Transverse colon (tissue), 4 donors: ENCODE measurements around the gene ACTR3C. TPM values are rescaled to one million over a fixed set of nuclear protein-coding genes. Genes with fewer than 3 reads are reported as not detected.
"Not testable (repeated sequence)": the region's sequence is repeated elsewhere in the genome, so short reads cannot be mapped to it uniquely, and the experiment has no call there.

ENCODE experiments used
- DNase-seq: peaks from one replicate; pipeline ENCODE4 v3.0.0-alpha.2; 2019
- H3K27ac ChIP-seq, 4 donors: fragments of 200-600 bp; sonication (generic); 2 replicates each; pipeline ENCODE4 v1.5.1; 2016 to 2018; ENCODE audit warnings: inconsistent platforms in 4 of 4
- H3K27me3 ChIP-seq: fragments of 200-600 bp; sonication (generic); 2 replicates; pipeline ENCODE4 v1.5.1; 2017; ENCODE audit warnings: inconsistent platforms
- H3K36me3 ChIP-seq, 4 donors: fragments of 200-600 bp; sonication (generic); 2 replicates each; pipeline ENCODE4 v1.5.1; 2017 to 2019; ENCODE audit warnings: inconsistent platforms in 4 of 4
- H3K4me1 ChIP-seq, 4 donors: fragments of 200-600 bp; sonication (generic); 2 replicates each; pipeline ENCODE4 v1.5.1; 2017 to 2020; ENCODE audit warnings: inconsistent platforms in 4 of 4
- H3K4me3 ChIP-seq, 4 donors: fragments of 200-600 bp; sonication (generic); 1 replicate in 1 of 4; 2 replicates in 3 of 4; pipeline versions ENCODE4 v1.5.1 to v1.6.1; 2017 to 2019; ENCODE audit warnings: inconsistent platforms in 4 of 4
- H3K9me3 ChIP-seq, 2 donors: fragments of 200-600 bp; sonication (generic); 2 replicates each; pipeline ENCODE4 v1.5.1; 2017 to 2019; ENCODE audit warnings: inconsistent platforms in 2 of 2
- CTCF ChIP-seq, 5 experiments: fragments of 200-600 bp in 3 of 5; fragments of 450-650 bp in 2 of 5; sonication (generic) in 3 of 5; IDR thresholded peaks; 1 replicate in 2 of 5; 2 replicates in 3 of 5; pipeline ENCODE4 v1.5.1; 2016 to 2017; ENCODE audit warnings: antibody characterized with exemption in 5 of 5, inconsistent platforms in 3 of 5, mild to moderate bottlenecking in 2 of 5, moderate library complexity in 1 of 5
- EP300 ChIP-seq: sonication (generic); formaldehyde crosslinking; IDR thresholded peaks from one replicate; pipeline ENCODE4 v1.6.1; 2017; ENCODE audit warnings: antibody characterized with exemption, low read depth
- POLR2A ChIP-seq: fragments of 450-650 bp; IDR thresholded peaks from one replicate; pipeline ENCODE4 v1.6.1; 2016; ENCODE audit warnings: antibody characterized with exemption, mild to moderate bottlenecking, moderate library complexity
- POLR2AphosphoS5 ChIP-seq, 3 donors: sonication (generic); formaldehyde crosslinking; IDR thresholded peaks; one replicate each; pipeline ENCODE4 v1.6.1; 2016; ENCODE audit warnings: antibody characterized with exemption in 3 of 3
- WGBS, 2 donors: methylation state at CpG; one replicate each; pipeline ENCODE4 v1.1.5; 2018; ENCODE audit warnings: low coverage in 1 of 2; 5-methylcytosine and 5-hydroxymethylcytosine counted together
- in situ Hi-C, 4 donors: fragments of 200-750 bp; cut with MboI; loops; one replicate each; pipeline versions ENCODE4 v1.15.0 to v1.15.1; 2017; ENCODE audit warnings: low sequenced_read_pairs in 3 of 4, low pct_ligation_motif_present in 1 of 4, low pct_unique_long_range_greater_than_20kb in 1 of 4
- intact Hi-C: fragments of 100-400 bp; cut with DNase I; formaldehyde crosslinking; loops from one replicate; pipeline ENCODE4 v1.15.1; 2023; ENCODE audit warnings: low total_unique reads
- total RNA-seq, 4 donors: library from RNA; depleted of rRNA; stranded (reverse); fragments of >200 nt; gene quantifications; one replicate each; pipeline ENCODE4 v1.1.0, GENCODE V29; 2016

ACTR3C gene
- total RNA-seq, 4 donors from 2014 or later = 19.9 to 71.1 (median 42.7) TPM

GRCh38 chr7:150323682-150324372 lies 482 bp upstream of the ACTR3C start:
- intact Hi-C loops = no loop called here
- in situ Hi-C loops = loop anchor here in 3 of 4 donors (25.0 kb wide), 1 partner anchor 88 kb away; a partner anchor contains a TSS
- no peak for DNase-seq

GRCh38 chr7:150322114-150322832 lies 1.1 kb downstream of the ACTR3C start:
- WGBS, 2 donors = 46% methylated on average over 4 of the region's 4 CpGs; no CpG with 5 or more reads in 1 of the 2 donors
- no peaks in the 10 kb centered on the region for H3K36me3 ChIP-seq
- H3K27ac ChIP-seq = peak overlapping the region; percentile 89 to 96 (median 96)
- peaks cover 7 to 23% (median 22%) of the 10 kb centered on the region in 4 donors for H3K4me1 ChIP-seq
- H3K27me3 ChIP-seq = no peaks in the 10 kb centered on the region
- H3K4me3 ChIP-seq = peak overlapping the region; percentile 60 to 87 (median 75)
- no peak for TF ChIP-seq CTCF (IDR thresholded peaks at IDR 0.05)
- no peak for TF ChIP-seq POLR2A
- TF ChIP-seq POLR2AphosphoS5 (IDR thresholded peaks at IDR 0.05) = no peak
- TF ChIP-seq EP300 = no peak
- intact Hi-C loops = no loop called here
- no peak for DNase-seq
- in situ Hi-C loops = loop anchor here in 3 of 4 donors (25.0 kb wide), 1 partner anchor 90 kb away; a partner anchor contains a TSS
- no peaks in the 10 kb centered on the region for H3K9me3 ChIP-seq

More at GRCh38 chr7:150323682-150324372, 482 bp upstream of the ACTR3C start:
- peak overlapping the region; percentile 89 to 96 (median 96) for H3K27ac ChIP-seq
- H3K4me3 ChIP-seq = peak overlapping the region; percentile 60 to 87 (median 75)
- H3K36me3 ChIP-seq = no peaks in the 10 kb centered on the region
- 17 to 22% methylated on average over 6 to 16 of the region's 16 CpGs for whole genome bisulfite sequencing, 2 donors
- no peaks in the 10 kb centered on the region for H3K27me3 ChIP-seq
- no peaks in the 10 kb centered on the region for H3K9me3 ChIP-seq
- peaks cover 7 to 23% (median 22%) of the 10 kb centered on the region in 4 donors for H3K4me1 ChIP-seq
- TF ChIP-seq POLR2AphosphoS5 (IDR thresholded peaks at IDR 0.05) (no peak), EP300 (no peak), POLR2A (no peak), CTCF (IDR thresholded peaks at IDR 0.05) (no peak)

GRCh38 chr7:150321788-150322113 lies 1.6 kb downstream of the ACTR3C start:
- no peak overlapping the region for H3K4me3 ChIP-seq
- 82 to 98% methylated on average over 2 to 3 of the region's 3 CpGs for WGBS, 2 donors
- intact Hi-C loops = no loop called here
- H3K4me1 ChIP-seq = peaks cover 7 to 23% (median 22%) of the 10 kb centered on the region in 4 donors
- TF ChIP-seq CTCF (IDR thresholded peaks at IDR 0.05) = no peak
- no peak for TF ChIP-seq EP300
- TF ChIP-seq POLR2A = no peak
- no peak for TF ChIP-seq POLR2AphosphoS5 (IDR thresholded peaks at IDR 0.05)
- H3K27ac ChIP-seq = peak overlapping the region in 2 of 4 donors; percentile 96
- no peaks in the 10 kb centered on the region for H3K36me3 ChIP-seq
- no peaks in the 10 kb centered on the region for H3K9me3 ChIP-seq
- no peak for DNase-seq
- in situ Hi-C loops = loop anchor here in 3 of 4 donors (25.0 kb wide), 1 partner anchor 91 kb away; a partner anchor contains a TSS
- H3K27me3 ChIP-seq = no peaks in the 10 kb centered on the region

- TF ChIP-seq EP300 (no peak), POLR2AphosphoS5 (IDR thresholded peaks at IDR 0.05) (no peak), CTCF (IDR thresholded peaks at IDR 0.05) (no peak), POLR2A (no peak)
- no peaks in the 10 kb centered on the region for H3K36me3 ChIP-seq
- H3K4me3 ChIP-seq = no peak overlapping the region
- H3K27ac ChIP-seq = no peak overlapping the region
- H3K27me3 ChIP-seq = no peaks in the 10 kb centered on the region
- H3K4me1 ChIP-seq = peaks cover 0 to 10% (median 9%) of the 10 kb centered on the region in 4 donors
- H3K9me3 ChIP-seq = no peaks in the 10 kb centered on the region
- intact Hi-C loops = no loop called here
- DNase-seq = no peak
- whole genome bisulfite sequencing, 2 donors = 74 to 76% methylated on average over 6 to 7 of the region's 7 CpGs
- in situ Hi-C loops = loop anchor here in 3 of 4 donors (25.0 kb wide), 1 partner anchor 94 kb away; a partner anchor contains a TSS
Measured at GRCh38 chr7:150317748-150318444, 5.4 kb downstream of the ACTR3C start.

- intact Hi-C loops, H3K4me1 ChIP-seq: not testable (repeated sequence)
- WGBS, 2 donors = 84 to 90% methylated on average over 2 to 6 of the region's 6 CpGs
Measured at GRCh38 chr7:150316987-150317386, 6.4 kb downstream of the ACTR3C start.

More at GRCh38 chr7:150316987-150317386, 6.4 kb downstream of the ACTR3C start:
- H3K4me3 ChIP-seq, H3K9me3 ChIP-seq, H3K27me3 ChIP-seq, DNase-seq, H3K36me3 ChIP-seq: not testable (repeated sequence)
- peak overlapping the region in 1 of 4 donors; percentile 5 for H3K27ac ChIP-seq
- in situ Hi-C loops = loop anchor here in 3 of 4 donors (25.0 kb wide), 1 partner anchor 95 kb away; a partner anchor contains a TSS
